ENCODE results near the gene EDRF1. TPM values are rescaled to one million over a fixed set of nuclear protein-coding genes. Genes with fewer than 3 reads are reported as not detected.

EDRF1 gene
- total RNA-seq, 4 donors from 2014 or later = 8.1 to 19.4 (median 10.3) TPM

DNA sequence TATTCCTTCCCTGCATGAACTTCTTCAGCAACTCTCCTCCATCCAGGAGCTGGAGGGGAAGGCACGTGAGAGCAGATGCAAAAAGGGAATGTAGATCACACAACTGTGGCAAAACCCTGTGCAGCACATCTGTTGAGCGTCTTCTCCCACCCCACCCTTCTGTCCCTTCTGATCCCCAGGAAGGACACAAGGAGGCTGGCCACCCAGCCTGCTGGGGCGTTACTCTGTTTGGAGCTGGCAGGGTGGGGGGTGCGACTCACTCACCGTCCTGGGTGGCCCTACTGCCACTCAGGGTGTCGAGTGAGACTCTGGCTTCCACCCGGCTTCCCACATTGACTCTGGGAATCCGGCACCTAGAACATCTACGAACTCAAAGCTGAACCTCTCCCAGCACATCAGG, 66.3 kb downstream of the EDRF1 start:
- intact Hi-C loops (cut with DNase I; ENCODE audit: low total_unique reads) = no loop called here
- DNase-seq (no peak), ATAC-seq (no peak)
- no peaks in the 10 kb centered on the region for H3K4me1 ChIP-seq
- no peak overlapping the region for H3K4me3 ChIP-seq
- in situ Hi-C loops (cut with MboI; ENCODE audit: low sequenced_read_pairs in 4 of 4) = no loop called here
- no peaks in the 10 kb centered on the region for H3K27me3 ChIP-seq
- no peak overlapping the region for H3K27ac ChIP-seq
- H3K9me3 ChIP-seq = no peaks in the 10 kb centered on the region
- TF ChIP-seq, protein P1, sequence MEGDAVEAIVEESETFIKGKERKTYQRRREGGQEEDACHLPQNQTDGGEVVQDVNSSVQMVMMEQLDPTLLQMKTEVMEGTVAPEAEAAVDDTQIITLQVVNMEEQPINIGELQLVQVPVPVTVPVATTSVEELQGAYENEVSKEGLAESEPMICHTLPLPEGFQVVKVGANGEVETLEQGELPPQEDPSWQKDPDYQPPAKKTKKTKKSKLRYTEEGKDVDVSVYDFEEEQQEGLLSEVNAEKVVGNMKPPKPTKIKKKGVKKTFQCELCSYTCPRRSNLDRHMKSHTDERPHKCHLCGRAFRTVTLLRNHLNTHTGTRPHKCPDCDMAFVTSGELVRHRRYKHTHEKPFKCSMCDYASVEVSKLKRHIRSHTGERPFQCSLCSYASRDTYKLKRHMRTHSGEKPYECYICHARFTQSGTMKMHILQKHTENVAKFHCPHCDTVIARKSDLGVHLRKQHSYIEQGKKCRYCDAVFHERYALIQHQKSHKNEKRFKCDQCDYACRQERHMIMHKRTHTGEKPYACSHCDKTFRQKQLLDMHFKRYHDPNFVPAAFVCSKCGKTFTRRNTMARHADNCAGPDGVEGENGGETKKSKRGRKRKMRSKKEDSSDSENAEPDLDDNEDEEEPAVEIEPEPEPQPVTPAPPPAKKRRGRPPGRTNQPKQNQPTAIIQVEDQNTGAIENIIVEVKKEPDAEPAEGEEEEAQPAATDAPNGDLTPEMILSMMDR (IDR thresholded peaks at IDR 0.05 in 4 of 5, conservative IDR thresholded peaks at IDR 0.05 in 1 of 5) = no peak
- no peak for TF ChIP-seq POLR2A (IDR thresholded peaks at IDR 0.05)
- H3K36me3 ChIP-seq = peaks cover 0 to 28% of the 10 kb centered on the region in 2 donors

DNA sequence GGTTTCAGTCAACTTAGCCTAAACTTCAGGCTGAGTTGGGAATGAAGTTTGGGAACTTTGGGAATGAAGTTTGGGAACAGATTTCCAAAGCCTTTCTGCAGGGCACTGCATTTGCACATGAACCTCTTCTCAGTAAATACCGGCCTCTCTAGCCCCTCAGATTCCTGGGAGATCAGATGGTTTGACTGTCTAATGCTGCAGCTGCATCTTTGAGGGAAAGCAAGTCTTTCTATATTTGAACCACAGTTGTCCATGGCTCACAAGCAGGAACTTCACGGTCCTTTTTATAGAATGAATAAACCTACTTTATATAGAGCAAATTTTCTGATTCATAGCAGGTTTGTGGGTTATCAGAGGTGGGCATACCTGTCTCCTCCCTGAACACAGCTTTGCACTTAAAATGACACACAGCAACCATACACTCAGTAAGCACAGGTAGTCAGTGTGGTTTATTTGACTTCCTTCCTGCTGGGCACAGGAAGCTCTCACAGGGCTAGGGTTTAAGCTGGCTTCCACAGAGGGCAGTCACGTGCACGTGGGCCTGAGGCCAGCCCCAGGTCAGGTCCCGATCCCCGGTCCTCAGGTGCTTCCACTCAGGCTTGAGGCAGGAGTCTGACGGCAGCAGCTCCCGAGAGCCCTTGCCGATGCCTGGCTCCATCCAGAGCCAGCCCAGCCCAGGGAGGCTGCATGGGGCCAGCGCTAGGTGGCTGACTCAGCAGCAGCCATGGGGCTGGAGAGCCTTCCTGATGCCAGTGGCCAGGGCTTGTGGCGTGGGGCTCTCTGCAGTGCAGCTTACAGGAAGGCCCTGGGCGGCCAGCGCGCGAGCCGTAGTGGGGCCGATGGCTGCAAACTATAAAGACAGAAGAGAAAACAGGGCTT, 68.9 kb downstream of the EDRF1 start:
- DNase-seq (no peak), ATAC-seq (no peak)
- intact Hi-C loops (cut with DNase I; ENCODE audit: low total_unique reads) = no loop called here
- Histone ChIP-seq H3K4me3 (no peak overlapping the region), H3K9me3 (no peaks in the 10 kb centered on the region), H3K27ac (no peak overlapping the region), H3K27me3 (no peaks in the 10 kb centered on the region), H3K36me3 (peaks cover 0 to 52% of the 10 kb centered on the region in 2 donors), H3K4me1 (no peaks in the 10 kb centered on the region)
- TF ChIP-seq, protein P1 (IDR thresholded peaks at IDR 0.05 in 4 of 5, conservative IDR thresholded peaks at IDR 0.05 in 1 of 5) = no peak
- no peak for TF ChIP-seq POLR2A (IDR thresholded peaks at IDR 0.05)
- in situ Hi-C loops (cut with MboI; ENCODE audit: low sequenced_read_pairs in 4 of 4) = no loop called here

DNA sequence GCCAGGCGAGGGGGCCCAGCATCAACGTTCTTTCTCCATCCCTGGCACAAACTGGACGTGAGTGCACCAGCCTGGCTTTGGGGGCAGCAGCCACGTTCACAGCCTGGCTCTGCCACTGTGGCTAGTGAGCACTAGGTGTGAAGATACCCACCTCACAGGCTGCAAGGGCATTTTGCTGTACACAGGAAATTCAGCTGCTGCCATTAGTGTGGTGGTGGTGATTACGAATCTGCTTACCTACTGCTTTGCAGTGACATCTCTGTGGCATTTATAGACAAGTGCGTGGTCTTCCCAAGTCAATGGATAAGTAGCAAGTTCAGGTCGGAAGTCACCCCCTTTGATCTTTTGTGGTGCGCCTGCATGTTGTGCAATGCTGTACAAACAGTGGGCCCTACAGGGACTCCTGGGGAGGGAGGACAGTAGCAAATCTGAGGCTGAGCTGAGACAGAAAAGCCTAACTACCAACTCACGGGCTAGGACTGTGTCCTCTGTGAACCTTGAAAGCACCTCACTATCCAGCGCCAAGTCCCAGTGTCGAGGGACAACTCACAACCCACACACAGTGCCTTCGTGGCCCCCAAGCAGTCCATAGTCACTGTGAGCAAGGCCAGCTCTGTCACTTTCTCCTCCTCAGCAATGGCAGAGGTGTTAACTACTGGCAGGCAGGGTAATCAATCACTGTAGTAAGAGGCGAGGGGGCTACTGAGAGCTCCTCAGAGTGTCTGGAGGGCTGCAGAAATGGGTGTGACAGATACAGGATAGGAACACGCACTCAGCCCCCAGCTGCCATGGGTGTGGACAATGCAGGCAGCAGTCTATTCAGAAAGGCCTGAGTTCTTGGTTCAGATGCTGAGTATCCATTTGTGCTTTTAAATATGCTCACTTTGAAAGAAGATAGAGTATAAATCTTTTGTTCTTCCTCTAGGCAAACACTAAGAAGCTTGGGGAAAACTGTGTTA, 73.1 kb downstream of the EDRF1 start:
- ATAC-seq = no peak
- intact Hi-C loops (cut with DNase I; ENCODE audit: low total_unique reads) = no loop called here
- no peaks in the 10 kb centered on the region for H3K4me1 ChIP-seq

DNA sequence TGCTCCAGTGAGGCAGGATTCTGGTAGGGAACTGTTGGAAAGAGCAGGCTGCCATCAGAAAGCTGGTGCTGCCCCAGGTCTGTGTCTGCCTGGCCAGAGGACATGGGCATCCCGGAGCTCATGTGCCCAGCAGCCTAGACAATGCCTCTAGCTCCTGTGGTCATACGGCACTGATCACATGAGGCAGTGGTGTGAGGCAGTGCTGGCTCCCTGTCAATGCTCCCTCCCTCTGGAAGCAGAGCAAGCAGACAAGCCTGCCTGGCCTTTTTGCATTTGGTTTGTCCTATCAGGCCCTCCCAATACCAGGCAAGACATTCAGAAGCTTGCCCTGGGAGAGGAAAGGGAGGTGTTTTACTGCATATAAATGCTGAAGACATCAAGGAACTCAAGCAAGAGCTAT, 75.6 kb downstream of the EDRF1 start:
- no peak for ATAC-seq
- Histone ChIP-seq H3K4me1 (no peaks in the 10 kb centered on the region), H3K27ac (no peak overlapping the region), H3K27me3 (no peaks in the 10 kb centered on the region), H3K4me3 (no peak overlapping the region), H3K9me3 (no peaks in the 10 kb centered on the region), H3K36me3 (peaks cover 2 to 75% of the 10 kb centered on the region in 2 donors)
- DNase-seq = no peak
- in situ Hi-C loops (cut with MboI; ENCODE audit: low sequenced_read_pairs in 4 of 4) (no loop called here), intact Hi-C loops (cut with DNase I; ENCODE audit: low total_unique reads) (no loop called here)
- TF ChIP-seq POLR2A (IDR thresholded peaks at IDR 0.05) = no peak
- TF ChIP-seq, protein P1 (IDR thresholded peaks at IDR 0.05 in 4 of 5, conservative IDR thresholded peaks at IDR 0.05 in 1 of 5) = no peak

More for the DNA sequence above, 73.1 kb downstream of the EDRF1 start:
- Histone ChIP-seq H3K27me3 (no peaks in the 10 kb centered on the region), H3K27ac (no peak overlapping the region), H3K9me3 (no peaks in the 10 kb centered on the region), H3K4me3 (no peak overlapping the region), H3K36me3 (peaks cover 0 to 81% of the 10 kb centered on the region in 2 donors)
- TF ChIP-seq, protein P1 (IDR thresholded peaks at IDR 0.05 in 4 of 5, conservative IDR thresholded peaks at IDR 0.05 in 1 of 5) = no peak
- TF ChIP-seq POLR2A (IDR thresholded peaks at IDR 0.05) = no peak
- in situ Hi-C loops (cut with MboI; ENCODE audit: low sequenced_read_pairs in 4 of 4) = no loop called here
- no peak for DNase-seq
